ENCODE results near the gene RXFP4. TPM values are rescaled to one million over a fixed set of nuclear protein-coding genes. Genes with fewer than 3 reads are reported as not detected.

RXFP4 gene
- total and polyA plus RNA-seq, 9 of the 15 experiments (the other 6 are each of a cell fraction or from before 2014, with no cell fraction given), result 0.64 TPM; not detected in 8

DNA sequence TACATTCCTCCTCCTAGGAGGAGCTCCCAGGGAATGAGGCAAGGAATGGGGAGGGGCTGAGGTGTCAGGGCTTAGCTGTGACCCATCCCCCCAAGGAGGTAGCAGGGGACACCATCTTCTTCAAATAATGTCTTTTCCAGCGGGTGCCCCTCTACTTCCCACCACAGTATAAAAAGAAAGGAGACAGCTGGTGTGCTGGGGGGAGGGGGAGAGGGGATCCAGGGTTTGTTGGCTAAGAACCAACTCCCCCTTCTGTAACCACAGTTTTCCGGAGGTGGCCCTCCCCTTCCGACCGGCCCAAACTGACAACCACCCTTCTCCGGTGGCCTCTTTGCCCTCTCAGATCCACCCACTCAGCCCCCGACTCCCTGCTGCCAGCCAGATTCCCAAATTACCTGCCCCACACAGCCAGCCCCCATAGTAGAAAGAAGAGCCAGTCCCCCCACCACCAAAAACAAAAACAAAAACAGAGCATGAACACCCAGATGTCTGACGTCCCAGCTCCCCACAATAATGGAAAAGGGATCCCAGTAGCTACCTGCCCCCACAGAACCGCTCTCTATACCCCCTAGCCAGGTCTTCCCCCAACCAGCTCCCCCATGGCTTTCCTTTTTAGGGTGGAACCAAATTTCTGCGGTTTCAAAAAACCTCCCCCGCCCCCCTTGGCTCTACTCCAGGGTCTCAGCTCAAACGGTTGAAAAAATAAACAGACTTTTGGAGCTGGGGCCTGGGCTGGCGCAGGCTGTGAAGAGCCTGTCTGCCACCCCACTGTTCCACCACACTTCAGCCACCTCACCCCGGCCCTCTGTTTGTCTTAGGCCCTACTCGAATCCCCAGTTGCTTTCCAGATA is 34.8 kb downstream of the RXFP4 start (continued):
- no peak for TF ChIP-seq NEUROD1 (IDR thresholded peaks at IDR 0.05; ENCODE audit: borderline replicate concordance, low read depth, low read length, partially characterized antibody)
- no peak for TF ChIP-seq ZNF584 (CRISPR knock-in tag; IDR thresholded peaks at IDR 0.05; ENCODE audit: low read depth)
- TF ChIP-seq TSC22D4 (tag; IDR thresholded peaks at IDR 0.05), result no peak
- no peak for TF ChIP-seq ZBTB33 (CRISPR knock-in tag; IDR thresholded peaks at IDR 0.05)
- no peak for TF ChIP-seq SRSF1 (IDR thresholded peaks at IDR 0.05; ENCODE audit: low read depth, low read length)
- TF ChIP-seq MECOM (CRISPR knock-in tag; IDR thresholded peaks at IDR 0.05), result no peak
- TF ChIP-seq RBM34 (IDR thresholded peaks at IDR 0.05; ENCODE audit: borderline replicate concordance, insufficient read depth, low read length), result no peak
- TF ChIP-seq, protein P1, sequence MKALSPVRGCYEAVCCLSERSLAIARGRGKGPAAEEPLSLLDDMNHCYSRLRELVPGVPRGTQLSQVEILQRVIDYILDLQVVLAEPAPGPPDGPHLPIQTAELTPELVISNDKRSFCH (CRISPR knock-in tag; IDR thresholded peaks at IDR 0.05), result no peak
- TF ChIP-seq, protein P1 (tag; IDR thresholded peaks at IDR 0.05), result no peak
- no peak; the same call in 1 of the 2 replicates for TF ChIP-seq ETS1 (conservative IDR thresholded peaks at IDR 0.05; ENCODE audit: control insufficient read depth, low read depth, low read length)
- TF ChIP-seq, protein P2, sequence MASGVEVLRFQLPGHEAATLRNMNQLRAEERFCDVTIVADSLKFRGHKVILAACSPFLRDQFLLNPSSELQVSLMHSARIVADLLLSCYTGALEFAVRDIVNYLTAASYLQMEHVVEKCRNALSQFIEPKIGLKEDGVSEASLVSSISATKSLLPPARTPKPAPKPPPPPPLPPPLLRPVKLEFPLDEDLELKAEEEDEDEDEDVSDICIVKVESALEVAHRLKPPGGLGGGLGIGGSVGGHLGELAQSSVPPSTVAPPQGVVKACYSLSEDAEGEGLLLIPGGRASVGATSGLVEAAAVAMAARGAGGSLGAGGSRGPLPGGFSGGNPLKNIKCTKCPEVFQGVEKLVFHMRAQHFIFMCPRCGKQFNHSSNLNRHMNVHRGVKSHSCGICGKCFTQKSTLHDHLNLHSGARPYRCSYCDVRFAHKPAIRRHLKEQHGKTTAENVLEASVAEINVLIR (CRISPR knock-in tag; IDR thresholded peaks at IDR 0.05), result no peak
- TF ChIP-seq ZNF41 (CRISPR knock-in tag; conservative IDR thresholded peaks at IDR 0.05), result no peak
- no peak for TF ChIP-seq ZNF175 (CRISPR knock-in tag; IDR thresholded peaks at IDR 0.05; ENCODE audit: low read depth)
- peak; percentile 89 for TF ChIP-seq ETV1 (tag; conservative IDR thresholded peaks at IDR 0.05; ENCODE audit: low read depth)
- no peak for TF ChIP-seq PRPF4 (IDR thresholded peaks at IDR 0.05; ENCODE audit: insufficient read depth, low read depth, low read length, poor library complexity, severe bottlenecking)
- no peak for TF ChIP-seq ZNF778 (CRISPR knock-in tag; IDR thresholded peaks at IDR 0.05)
- TF ChIP-seq ZKSCAN3 (CRISPR knock-in tag; IDR thresholded peaks at IDR 0.05), result no peak
- no peak for TF ChIP-seq FUS (optimal IDR thresholded peaks at IDR 0.05; ENCODE audit: low read depth, low read length)
- no peak for TF ChIP-seq MAFF (IDR thresholded peaks at IDR 0.05; ENCODE audit: low read length)
- TF ChIP-seq ATF6 (CRISPR knock-in tag; IDR thresholded peaks at IDR 0.05), result 0 out of 2 replicates have a peak, but pooled peaks have one; percentile 24
- peak; percentile 67; the same call in 1 of the 2 replicates for TF ChIP-seq ETV5 (CRISPR knock-in tag; IDR thresholded peaks at IDR 0.05; ENCODE audit: low read depth)
